Measurements from ENCODE around the gene THYN1. TPM values are rescaled to one million over a fixed set of nuclear protein-coding genes. Genes with fewer than 3 reads are reported as not detected.

The THYN1 gene
- total RNA-seq, 1 experiment from 2014 or later = 88.3 TPM

DNA sequence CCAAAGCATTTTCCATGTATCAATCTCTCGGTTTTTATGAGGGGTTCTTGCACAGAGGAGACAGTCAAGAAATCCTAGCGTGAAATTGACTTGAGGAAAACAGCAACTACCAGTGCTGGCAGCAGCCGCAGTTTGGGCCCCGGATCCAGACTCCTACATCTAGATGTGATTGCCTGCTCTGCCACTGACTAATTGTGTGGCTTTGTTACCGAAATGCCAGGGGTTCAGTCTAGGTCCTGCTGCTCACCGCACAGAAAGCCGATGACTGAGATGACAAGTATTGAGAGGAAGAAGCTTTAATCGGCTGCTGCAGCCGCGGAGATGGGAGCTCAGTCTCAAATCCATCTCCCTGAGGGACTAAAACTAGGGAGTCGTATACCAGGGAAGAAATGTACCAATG, 14.8 kb upstream of the THYN1 start:
- Histone ChIP-seq H3K36me3 (ENCODE audit: control insufficient read depth, insufficient read depth, low read length) (no peaks in the 10 kb centered on the region), H3K9me3 (no peaks in the 10 kb centered on the region), H3K27me3 (replicated peaks; ENCODE audit: control insufficient read depth, insufficient read depth, low read length) (no peaks in the 10 kb centered on the region), H3K4me1 (peaks cover 6% of the 10 kb centered on the region; the same call in 1 of the 2 replicates), H3K4me3 (ENCODE audit: low read depth, low read length) (no peak overlapping the region)
- intact Hi-C loops (cut with micrococcal nuclease; ENCODE audit: unreplicated experiment) = loop anchor here (10.0 kb wide), 1 partner anchor 597 kb away; no protein-coding TSS in a partner anchor
- POLR2A ChIA-PET = no interaction called here
- Mint-ChIP-seq H3K4me1 (ENCODE audit: low read depth, unreplicated experiment) (no peaks in the 10 kb centered on the region), H3K27me3 (ENCODE audit: insufficient read depth, unreplicated experiment) (peaks cover 5% of the 10 kb centered on the region), H3K4me3 (ENCODE audit: unreplicated experiment) (no peak overlapping the region), H3K9me3 (ENCODE audit: unreplicated experiment) (no peaks in the 10 kb centered on the region), H3K27ac (ENCODE audit: unreplicated experiment) (no peak overlapping the region), H3K36me3 (ENCODE audit: insufficient read depth, unreplicated experiment) (no peaks in the 10 kb centered on the region)
- BruUV-seq (replicated peaks) = no TSS peak
- CTCF ChIA-PET = no interaction called here
- peak in 1 of 2 experiments; percentile 19 for DNase-seq
- TF ChIP-seq CTCF (IDR thresholded peaks at IDR 0.05; ENCODE audit: insufficient read depth in 1 of 2, low read depth in 1 of 2, low read length in 1 of 2, severe bottlenecking in 1 of 2, unreplicated experiment in 1 of 2) = no peak

- CTCF ChIA-PET = no interaction called here
- intact Hi-C loops (cut with micrococcal nuclease; ENCODE audit: unreplicated experiment) = loop anchor here (10.0 kb wide), 1 partner anchor 597 kb away; no protein-coding TSS in a partner anchor
- peak in 1 of 2 experiments; percentile 8 for DNase-seq
- Histone ChIP-seq H3K4me3 (ENCODE audit: low read depth, low read length) (no peak overlapping the region), H3K4me1 (peaks cover 5% of the 10 kb centered on the region; the same call in 1 of the 2 replicates), H3K27me3 (replicated peaks; ENCODE audit: control insufficient read depth, insufficient read depth, low read length) (no peaks in the 10 kb centered on the region), H3K9me3 (no peaks in the 10 kb centered on the region), H3K36me3 (ENCODE audit: control insufficient read depth, insufficient read depth, low read length) (no peaks in the 10 kb centered on the region)
- no peak for TF ChIP-seq CTCF (IDR thresholded peaks at IDR 0.05; ENCODE audit: insufficient read depth in 1 of 2, low read depth in 1 of 2, low read length in 1 of 2, severe bottlenecking in 1 of 2, unreplicated experiment in 1 of 2)
- no peak overlapping the region for H3K4me3 Mint-ChIP-seq (ENCODE audit: unreplicated experiment)
- H3K9me3 Mint-ChIP-seq (ENCODE audit: unreplicated experiment) = no peaks in the 10 kb centered on the region
- POLR2A ChIA-PET = no interaction called here
- peaks cover 5% of the 10 kb centered on the region for H3K27me3 Mint-ChIP-seq (ENCODE audit: insufficient read depth, unreplicated experiment)
- no TSS peak for BruUV-seq (replicated peaks)
- H3K4me1 Mint-ChIP-seq (ENCODE audit: low read depth, unreplicated experiment) = no peaks in the 10 kb centered on the region
- no peaks in the 10 kb centered on the region for H3K36me3 Mint-ChIP-seq (ENCODE audit: insufficient read depth, unreplicated experiment)
- no peak overlapping the region for H3K27ac Mint-ChIP-seq (ENCODE audit: unreplicated experiment)
These were observed 14.3 kb upstream of the THYN1 start for GRCh38 chr11:134267461-134267860.

DNA sequence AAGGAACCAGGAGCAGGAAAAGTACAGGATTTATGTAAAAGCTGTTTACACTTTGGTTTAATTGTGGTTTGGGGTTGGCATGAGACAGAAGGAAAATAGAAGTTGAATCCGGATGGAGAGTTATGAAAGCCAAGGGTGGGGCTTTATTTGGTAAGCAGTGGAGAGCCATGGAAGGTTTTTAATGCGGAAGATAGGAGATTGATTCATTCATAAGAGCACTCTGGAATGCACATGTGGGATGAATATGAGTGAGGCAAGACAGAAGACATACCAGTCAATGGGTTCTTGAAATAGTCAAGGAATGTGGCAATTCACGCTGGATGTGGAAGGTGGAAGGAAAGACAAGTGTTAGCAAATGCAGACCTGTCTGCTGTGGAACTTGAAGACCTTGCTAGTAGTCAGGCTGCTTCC, 13.7 kb upstream of the THYN1 start:
- no peaks in the 10 kb centered on the region for H3K27me3 ChIP-seq (replicated peaks; ENCODE audit: control insufficient read depth, insufficient read depth, low read length)
- ChIA-PET POLR2A (no interaction called here), CTCF (no interaction called here)
- BruUV-seq (replicated peaks) = no TSS peak
- intact Hi-C loops (cut with micrococcal nuclease; ENCODE audit: unreplicated experiment) = loop anchor here (10.0 kb wide), 1 partner anchor 598 kb away; no protein-coding TSS in a partner anchor
- no peaks in the 10 kb centered on the region for H3K9me3 ChIP-seq
- TF ChIP-seq CTCF (IDR thresholded peaks at IDR 0.05; ENCODE audit: insufficient read depth in 1 of 2, low read depth in 1 of 2, low read length in 1 of 2, severe bottlenecking in 1 of 2, unreplicated experiment in 1 of 2) = no peak
- H3K4me3 Mint-ChIP-seq (ENCODE audit: unreplicated experiment) = no peak overlapping the region
- H3K36me3 Mint-ChIP-seq (ENCODE audit: insufficient read depth, unreplicated experiment) = no peaks in the 10 kb centered on the region
- no peaks in the 10 kb centered on the region for H3K4me1 ChIP-seq
- no peaks in the 10 kb centered on the region for H3K36me3 ChIP-seq (ENCODE audit: control insufficient read depth, insufficient read depth, low read length)
- no peaks in the 10 kb centered on the region for H3K4me1 Mint-ChIP-seq (ENCODE audit: low read depth, unreplicated experiment)
- no peaks in the 10 kb centered on the region for H3K9me3 Mint-ChIP-seq (ENCODE audit: unreplicated experiment)
- no peak overlapping the region for H3K4me3 ChIP-seq (ENCODE audit: low read depth, low read length)
- no peak overlapping the region for H3K27ac Mint-ChIP-seq (ENCODE audit: unreplicated experiment)
- peak in 1 of 2 experiments; percentile 5 for DNase-seq
- peaks cover 2% of the 10 kb centered on the region for H3K27me3 Mint-ChIP-seq (ENCODE audit: insufficient read depth, unreplicated experiment)

Data from Caco-2 (cell line).